Neural progenitor cell (in vitro differentiated cells): ENCODE data around the gene GFPT1.

Experiments
- EZH2 ChIP-seq: fragments of 200-600 bp; sonication (generic); IDR thresholded peaks from 2 replicates; pipeline ENCODE4 v1.6.1; 2017; ENCODE audit warnings: antibody characterized with exemption, mild to moderate bottlenecking, moderate library complexity
- EZH2phosphoT487 ChIP-seq: fragments of 200-600 bp; sonication (generic); IDR thresholded peaks from 2 replicates; pipeline ENCODE4 v1.6.1; 2017; ENCODE audit warnings: antibody characterized with exemption
- TF ChIP-seq, protein P1 (sequence below): fragments of 200-600 bp; sonication (generic); IDR thresholded peaks from 2 replicates; pipeline ENCODE4 v1.5.1; 2017; ENCODE audit warnings: antibody characterized with exemption, mild to moderate bottlenecking

DNA sequence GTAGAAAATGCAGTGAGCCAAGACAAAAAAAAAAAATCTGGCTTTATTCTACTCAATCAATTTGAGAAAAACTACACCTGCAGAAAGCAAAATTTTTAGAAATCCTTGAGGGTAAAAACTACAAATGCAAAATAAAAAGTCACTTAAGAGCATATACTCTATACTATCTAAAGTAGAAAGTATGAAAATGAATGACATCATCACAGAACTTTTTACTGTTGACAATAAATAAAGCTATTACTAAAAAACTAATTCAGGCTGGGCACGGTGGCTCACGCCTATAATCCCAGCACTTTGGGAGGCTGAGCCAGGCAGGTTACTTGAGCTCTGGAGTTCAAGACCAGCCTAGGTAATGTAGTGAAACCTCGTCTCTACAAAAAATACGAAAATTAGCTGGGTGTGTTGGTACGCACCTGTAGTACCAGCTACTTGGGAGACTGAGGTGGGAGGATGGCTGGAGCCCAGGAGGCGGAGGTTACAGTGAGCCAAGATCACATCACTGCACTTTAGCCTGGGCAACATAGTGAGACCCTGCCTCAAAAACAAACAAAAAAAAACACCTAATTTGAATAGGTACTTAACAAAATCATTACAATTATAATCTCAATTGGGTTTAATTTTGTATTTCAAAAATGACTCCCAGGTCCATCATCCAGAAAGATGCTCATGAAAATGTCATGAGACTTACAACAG, 42.6 kb upstream of the GFPT1 start:
- TF ChIP-seq, protein P1, sequence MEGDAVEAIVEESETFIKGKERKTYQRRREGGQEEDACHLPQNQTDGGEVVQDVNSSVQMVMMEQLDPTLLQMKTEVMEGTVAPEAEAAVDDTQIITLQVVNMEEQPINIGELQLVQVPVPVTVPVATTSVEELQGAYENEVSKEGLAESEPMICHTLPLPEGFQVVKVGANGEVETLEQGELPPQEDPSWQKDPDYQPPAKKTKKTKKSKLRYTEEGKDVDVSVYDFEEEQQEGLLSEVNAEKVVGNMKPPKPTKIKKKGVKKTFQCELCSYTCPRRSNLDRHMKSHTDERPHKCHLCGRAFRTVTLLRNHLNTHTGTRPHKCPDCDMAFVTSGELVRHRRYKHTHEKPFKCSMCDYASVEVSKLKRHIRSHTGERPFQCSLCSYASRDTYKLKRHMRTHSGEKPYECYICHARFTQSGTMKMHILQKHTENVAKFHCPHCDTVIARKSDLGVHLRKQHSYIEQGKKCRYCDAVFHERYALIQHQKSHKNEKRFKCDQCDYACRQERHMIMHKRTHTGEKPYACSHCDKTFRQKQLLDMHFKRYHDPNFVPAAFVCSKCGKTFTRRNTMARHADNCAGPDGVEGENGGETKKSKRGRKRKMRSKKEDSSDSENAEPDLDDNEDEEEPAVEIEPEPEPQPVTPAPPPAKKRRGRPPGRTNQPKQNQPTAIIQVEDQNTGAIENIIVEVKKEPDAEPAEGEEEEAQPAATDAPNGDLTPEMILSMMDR: no peak
- no peak for TF ChIP-seq EZH2
- TF ChIP-seq EZH2phosphoT487: no peak
